Liver (tissue), 9 donors: ENCODE measurements around the gene CPLX3. TPM values are rescaled to one million over a fixed set of nuclear protein-coding genes. Genes with fewer than 3 reads are reported as not detected.
A peak's percentile ranks its signal among the peaks of the same experiment; 100 is the strongest.

Experiments used
- DNase-seq: peaks from one replicate; pipeline ENCODE4 v3.0.0-alpha.2; 2017; ENCODE audit warnings: low spot score
- H3K27ac ChIP-seq, 2 donors: one replicate each; pipeline ENCODE4 v1.7.0; 2013; ENCODE audit warnings: inconsistent platforms in 2 of 2, low read length in 2 of 2, control low read depth in 1 of 2, low read depth in 1 of 2, mild to moderate bottlenecking in 1 of 2
- H3K27me3 ChIP-seq, 4 donors: one replicate each; pipeline versions ENCODE4 v1.6.1 to v1.7.0; 2013; ENCODE audit warnings: low read length in 3 of 4, inconsistent platforms in 1 of 4, mild to moderate bottlenecking in 1 of 4, moderate library complexity in 1 of 4; ENCODE audit not compliant: control insufficient read depth in 4 of 4, insufficient read depth in 4 of 4
- H3K36me3 ChIP-seq, 4 donors: one replicate each; pipeline versions ENCODE4 v1.6.1 to v1.7.0; 2013; ENCODE audit warnings: low read length in 3 of 4, mild to moderate bottlenecking in 3 of 4, low read depth in 1 of 4, moderate library complexity in 1 of 4; ENCODE audit not compliant: control insufficient read depth in 4 of 4, insufficient read depth in 3 of 4
- H3K4me1 ChIP-seq, 4 donors: one replicate each; pipeline versions ENCODE4 v1.6.1 to v1.7.0; 2013; ENCODE audit warnings: low read length in 3 of 4, mild to moderate bottlenecking in 3 of 4, moderate library complexity in 1 of 4; ENCODE audit not compliant: control insufficient read depth in 4 of 4, insufficient read depth in 4 of 4
- H3K4me3 ChIP-seq, 3 donors: one replicate each; pipeline versions ENCODE4 v1.6.1 to v1.7.0; 2013; ENCODE audit warnings: low read length in 3 of 3, control low read depth in 1 of 3, low read depth in 1 of 3, mild to moderate bottlenecking in 1 of 3
- H3K9ac ChIP-seq, 2 donors: one replicate each; pipeline ENCODE4 v1.7.0; 2013; ENCODE audit warnings: low read length in 2 of 2, mild to moderate bottlenecking in 2 of 2, moderate library complexity in 2 of 2, control low read depth in 1 of 2, low read depth in 1 of 2
- H3K9me3 ChIP-seq, 4 donors: one replicate each; pipeline versions ENCODE4 v1.6.1 to v1.7.0; 2013; ENCODE audit warnings: low read length in 3 of 4; ENCODE audit not compliant: control insufficient read depth in 4 of 4
- CTCF ChIP-seq: fragments of 150-350 bp; IDR thresholded peaks from 2 replicates; pipeline ENCODE4 v1.5.1; 2017; ENCODE audit warnings: improper control_type of control experiment, low read depth, low read length; ENCODE audit not compliant: missing input control
- EGR1 ChIP-seq, 2 donors: IDR thresholded peaks; 2 replicates each; pipeline ENCODE4 v1.6.1; 2016 to 2018; ENCODE audit warnings: antibody characterized with exemption in 2 of 2, low read depth in 2 of 2
- GABPA ChIP-seq, 2 donors: IDR thresholded peaks in 1 of 2; conservative IDR thresholded peaks in 1 of 2; 2 replicates each; pipeline ENCODE4 v1.6.1; 2016; ENCODE audit warnings: antibody characterized with exemption in 2 of 2, mild to moderate bottlenecking in 1 of 2, moderate library complexity in 1 of 2
- HNF4G ChIP-seq: IDR thresholded peaks from 2 replicates; pipeline ENCODE4 v1.6.1; 2016; ENCODE audit warnings: antibody characterized with exemption
- JUND ChIP-seq, 2 donors: IDR thresholded peaks; 2 replicates each; pipeline ENCODE4 v1.6.1; 2016; ENCODE audit warnings: antibody characterized with exemption in 2 of 2
- MAX ChIP-seq: IDR thresholded peaks from 2 replicates; pipeline ENCODE4 v1.6.1; 2016; ENCODE audit warnings: antibody characterized with exemption
- RAD21 ChIP-seq, 2 donors: IDR thresholded peaks; 2 replicates each; pipeline ENCODE4 v1.6.1; 2016; ENCODE audit warnings: antibody characterized with exemption in 2 of 2, mild to moderate bottlenecking in 2 of 2
- RXRA ChIP-seq, 2 donors: IDR thresholded peaks; 2 replicates each; pipeline ENCODE4 v1.6.1; 2017 to 2018; ENCODE audit warnings: antibody characterized with exemption in 2 of 2, mild to moderate bottlenecking in 1 of 2
- SP1 ChIP-seq: IDR thresholded peaks from 2 replicates; pipeline ENCODE4 v1.6.1; 2018; ENCODE audit warnings: antibody characterized with exemption, mild to moderate bottlenecking
- YY1 ChIP-seq: IDR thresholded peaks from 2 replicates; pipeline ENCODE4 v1.6.1; 2016; ENCODE audit warnings: antibody characterized with exemption, mild to moderate bottlenecking
- WGBS: extraction: QIAGEN DNeasy Blood & Tissue Kit; methylation state at CpG from one replicate; pipeline ENCODE4 v1.1.7; 2013; 5-methylcytosine and 5-hydroxymethylcytosine counted together
- polyA plus RNA-seq, 2 donors: library from polyadenylated mRNA; stranded (reverse) in 1 of 2; unstranded in 1 of 2; fragments of 200-250 nt in 1 of 2; fragments of >200 nt in 1 of 2; fragmentation: Nextera tagmentation in 1 of 2; extraction: Ambion mirVana in 1 of 2; gene quantifications; one replicate each; pipeline versions ENCODE4 v1.2.1 to v1.2.3, GENCODE V29; 2013 to 2015
- total RNA-seq, 2 donors: library from RNA; depleted of rRNA; stranded (reverse); fragments of >200 nt; gene quantifications; one replicate each; pipeline ENCODE4 v1.2.3, GENCODE V29; 2014
- donor health status: healthy.
- donor health status: healthy.
- donor health status: healthy.
- donor health status: healthy.
- donor health status: healthy.

Gene CPLX3
- total and polyA plus RNA-seq, 4 donors = not detected

GRCh38 chr15:74867466-74868038 lies 41.1 kb downstream of the CPLX3 start:
- no peak for DNase-seq
- H3K9me3 ChIP-seq = no peaks in the 10 kb centered on the region
- no peak overlapping the region for H3K27ac ChIP-seq
- TF ChIP-seq CTCF (no peak), SP1 (no peak)
- WGBS = 29% methylated on average over 1 of the region's 1 CpG
- peaks cover 24 to 54% (median 43%) of the 10 kb centered on the region in 4 donors for H3K4me1 ChIP-seq
- no peak overlapping the region for H3K4me3 ChIP-seq
- no peaks in the 10 kb centered on the region for H3K27me3 ChIP-seq
- H3K36me3 ChIP-seq = no peaks in the 10 kb centered on the region
- no peak overlapping the region for H3K9ac ChIP-seq

- Histone ChIP-seq H3K4me1 (peaks cover 24 to 57% (median 43%) of the 10 kb centered on the region in 4 donors), H3K4me3 (no peak overlapping the region), H3K9ac (no peak overlapping the region), H3K9me3 (no peaks in the 10 kb centered on the region), H3K36me3 (no peaks in the 10 kb centered on the region), H3K27ac (peak overlapping the region in 1 of 2 donors; percentile 30), H3K27me3 (no peaks in the 10 kb centered on the region)
- 68% methylated on average over 6 of the region's 6 CpGs for WGBS
- TF ChIP-seq YY1 = no peak
- TF ChIP-seq HNF4G = no peak
- no peak for TF ChIP-seq RAD21 (IDR thresholded peaks at IDR 0.05)
- no peak for TF ChIP-seq JUND (IDR thresholded peaks at IDR 0.05)
- peak; percentile 12 for TF ChIP-seq MAX
- no peak for TF ChIP-seq CTCF
- no peak for TF ChIP-seq GABPA (IDR thresholded peaks at IDR 0.05 in 1 of 2, conservative IDR thresholded peaks at IDR 0.05 in 1 of 2)
- DNase-seq = no peak
Measured at GRCh38 chr15:74868059-74868458, 41.6 kb downstream of the CPLX3 start.

GRCh38 chr15:74869372-74869725 lies 42.9 kb downstream of the CPLX3 start:
- Histone ChIP-seq H3K27me3 (no peaks in the 10 kb centered on the region), H3K36me3 (no peaks in the 10 kb centered on the region), H3K9me3 (no peaks in the 10 kb centered on the region), H3K27ac (no peak overlapping the region), H3K4me1 (peaks cover 24 to 63% (median 45%) of the 10 kb centered on the region in 4 donors), H3K9ac (no peak overlapping the region), H3K4me3 (no peak overlapping the region)
- DNase-seq = no peak
- TF ChIP-seq CTCF (no peak), EGR1 (IDR thresholded peaks at IDR 0.05; ENCODE audit: low read depth in 2 of 2) (no peak), RXRA (IDR thresholded peaks at IDR 0.05) (no peak), MAX (no peak)
